ENCODE data around the gene PRDM8.
"Not testable (repeated sequence)": the region's sequence is repeated elsewhere in the genome, so short reads cannot be mapped to it uniquely, and the experiment has no call there.

The PRDM8 gene

GRCh38 chr4:80196922-80197573 lies at the start of gene PRDM8:
TSS of gene PRDM8 (plus strand) at chr4:80197503. CDS start at chr4:80200081, 2,578 bp downstream.
- DNase-seq: no peak

- DNase-seq: no peak
These were observed 46.7 kb upstream of the PRDM8 start for GRCh38 chr4:80150387-80151180.

- no peak for DNase-seq
These were observed 45.3 kb upstream of the PRDM8 start for GRCh38 chr4:80151981-80152380.

GRCh38 chr4:80153874-80154544 lies 43.3 kb upstream of the PRDM8 start:
- DNase-seq: no peak

- DNase-seq: no peak
These were observed 42.8 kb upstream of the PRDM8 start for GRCh38 chr4:80154545-80154933.

- no peak for DNase-seq
These were observed 41.9 kb upstream of the PRDM8 start for GRCh38 chr4:80155316-80155982.

GRCh38 chr4:80156410-80156809 lies 40.9 kb upstream of the PRDM8 start:
- DNase-seq: no peak

GRCh38 chr4:80161413-80162058 lies 35.8 kb upstream of the PRDM8 start:
- DNase-seq: no peak

- DNase-seq: no peak
These were observed 34.9 kb upstream of the PRDM8 start for GRCh38 chr4:80162418-80162817.

- no peak for DNase-seq
These were observed 31.4 kb upstream of the PRDM8 start for GRCh38 chr4:80165855-80166254.

- no peak for DNase-seq
These were observed 26.1 kb upstream of the PRDM8 start for GRCh38 chr4:80171251-80171650.

GRCh38 chr4:80171656-80172055 lies 25.6 kb upstream of the PRDM8 start:
- DNase-seq: no peak

GRCh38 chr4:80172203-80172602 lies 25.1 kb upstream of the PRDM8 start:
- DNase-seq: no peak

GRCh38 chr4:80173401-80173800 lies 23.9 kb upstream of the PRDM8 start:
- DNase-seq: no peak

- DNase-seq: no peak
These were observed 23.5 kb upstream of the PRDM8 start for GRCh38 chr4:80173841-80174240.

GRCh38 chr4:80177793-80178192 lies 19.5 kb upstream of the PRDM8 start:
- DNase-seq: not testable (repeated sequence)

- DNase-seq: no peak
These were observed 18.3 kb upstream of the PRDM8 start for GRCh38 chr4:80178964-80179363.

- no peak for DNase-seq
These were observed 17.6 kb upstream of the PRDM8 start for GRCh38 chr4:80179637-80180161.

GRCh38 chr4:80180743-80181142 lies 16.6 kb upstream of the PRDM8 start:
- DNase-seq: no peak

- DNase-seq: no peak
These were observed 15.0 kb upstream of the PRDM8 start for GRCh38 chr4:80182237-80182866.

- no peak for DNase-seq
These were observed 13.9 kb upstream of the PRDM8 start for GRCh38 chr4:80183250-80184052.

Data from 8988T (cell line).